KMS-11 (cell line): ENCODE results near the gene MYOT.
A peak's percentile ranks its signal among the peaks of the same experiment; 100 is the strongest.
"Not testable (repeated sequence)": the region's sequence is repeated elsewhere in the genome, so short reads cannot be mapped to it uniquely, and the experiment has no call there.

ENCODE experiments used
- H2AFZ ChIP-seq: fragments of 200-600 bp; sonication (generic); 2 replicates; pipeline ENCODE4 v1.6.1; 2016; ENCODE audit warnings: antibody characterized with exemption, mixed run types, low read depth
- H3K27ac ChIP-seq: fragments of 200-600 bp; sonication (generic); 2 replicates; pipeline ENCODE4 v1.6.1; 2016; ENCODE audit warnings: mild to moderate bottlenecking, mixed run types
- H3K27me3 ChIP-seq: fragments of 200-600 bp; sonication (generic); 2 replicates; pipeline ENCODE4 v1.6.1; 2017; ENCODE audit warnings: mild to moderate bottlenecking, low read depth, mixed run types, moderate library complexity; ENCODE audit not compliant: insufficient read depth
- H3K36me3 ChIP-seq: fragments of 200-600 bp; sonication (generic); 2 replicates; pipeline ENCODE4 v1.6.1; 2017; ENCODE audit warnings: mild to moderate bottlenecking, mixed run types; ENCODE audit not compliant: insufficient read depth
- H3K4me1 ChIP-seq: fragments of 200-600 bp; sonication (generic); 2 replicates; pipeline ENCODE4 v1.6.1; 2016; ENCODE audit warnings: mild to moderate bottlenecking, low read depth, mixed run types; ENCODE audit not compliant: poor library complexity, severe bottlenecking
- H3K4me2 ChIP-seq: fragments of 200-600 bp; sonication (generic); 2 replicates; pipeline ENCODE4 v1.7.0; 2016; ENCODE audit warnings: mild to moderate bottlenecking, mixed run types
- H3K4me3 ChIP-seq: fragments of 200-600 bp; sonication (generic); IDR thresholded peaks from 2 replicates; pipeline ENCODE4 v1.6.1; 2017; ENCODE audit warnings: low read depth, low read length, mixed read lengths; ENCODE audit not compliant: insufficient read depth
- H3K79me2 ChIP-seq: fragments of 200-600 bp; sonication (generic); 2 replicates; pipeline ENCODE4 v1.6.1; 2016; ENCODE audit warnings: low read depth, mixed run types; ENCODE audit not compliant: insufficient read depth
- H3K9ac ChIP-seq: fragments of 200-600 bp; sonication (generic); 2 replicates; pipeline ENCODE4 v1.6.1; 2016; ENCODE audit warnings: mild to moderate bottlenecking, mixed run types
- H4K20me1 ChIP-seq: fragments of 200-600 bp; sonication (generic); 2 replicates; pipeline ENCODE4 v1.6.1; 2016; ENCODE audit warnings: mild to moderate bottlenecking, mixed run types; ENCODE audit not compliant: insufficient read depth
- CTCF ChIP-seq: fragments of 200-600 bp; sonication (generic); conservative IDR thresholded peaks from 2 replicates; pipeline ENCODE4 v1.6.1; 2017; ENCODE audit warnings: low read depth, mild to moderate bottlenecking, antibody characterized with exemption, low read length, moderate library complexity, mixed read lengths

MYOT gene

DNA sequence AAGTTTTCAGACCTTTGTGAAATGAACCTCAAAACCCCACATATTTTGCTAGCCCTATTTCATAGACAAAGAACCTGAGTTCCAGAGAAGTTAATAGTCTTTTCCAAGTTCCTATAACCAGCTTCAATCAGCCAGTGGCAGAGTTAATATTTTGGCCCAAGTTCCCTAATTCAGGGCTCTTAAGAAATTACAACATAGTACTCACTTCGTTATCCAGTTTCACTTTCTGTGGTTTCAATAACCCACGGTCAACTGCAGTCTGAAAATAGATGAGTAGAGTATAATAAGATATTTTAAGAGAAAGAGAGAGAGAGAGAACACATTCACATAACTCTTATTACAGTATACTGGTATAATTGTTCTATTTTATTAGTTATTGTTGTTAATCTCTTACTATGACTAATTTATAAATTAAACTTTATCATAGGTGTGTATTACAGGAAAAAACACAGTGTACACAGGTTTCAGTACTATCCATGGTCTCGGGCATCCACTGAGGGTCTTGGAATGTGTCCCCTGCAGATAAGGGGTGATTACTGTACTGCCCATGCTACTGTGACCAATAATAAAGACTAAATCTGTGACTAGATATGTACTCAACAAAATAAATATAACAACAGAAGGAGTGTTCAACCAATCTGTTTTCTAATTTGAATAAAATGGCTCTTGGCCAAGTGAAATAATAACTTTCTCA is 9.3 kb upstream of the MYOT start:
- Histone ChIP-seq H3K4me2 (peak overlapping the region; percentile 62), H2AFZ (no peak overlapping the region), H3K27ac (no peak overlapping the region)

GRCh38 chr5:137858954-137859353 is 8.7 kb upstream of the MYOT start:
- TF ChIP-seq CTCF: no peak
- H2AFZ ChIP-seq: no peak overlapping the region
- H3K27me3 ChIP-seq: peaks cover 21% of the 10 kb centered on the region; the same call in 1 of the 2 replicates
- no peak overlapping the region for H3K9ac ChIP-seq
- H3K4me3 ChIP-seq: no peak overlapping the region
- no peak overlapping the region for H3K27ac ChIP-seq
- no peaks in the 10 kb centered on the region; the same call in 1 of the 2 replicates for H4K20me1 ChIP-seq
- peaks cover 33% of the 10 kb centered on the region for H3K4me1 ChIP-seq
- H3K4me2 ChIP-seq: peak overlapping the region; percentile 62; the same call in 1 of the 2 replicates
- no peaks in the 10 kb centered on the region for H3K36me3 ChIP-seq
- H3K79me2 ChIP-seq: no peaks in the 10 kb centered on the region

More for the DNA sequence above, 9.3 kb upstream of the MYOT start:
- no peak for TF ChIP-seq CTCF
- Histone ChIP-seq H3K79me2 (no peaks in the 10 kb centered on the region), H3K27me3 (peaks cover 21% of the 10 kb centered on the region; the same call in 1 of the 2 replicates), H3K36me3 (no peaks in the 10 kb centered on the region), H4K20me1 (no peaks in the 10 kb centered on the region; the same call in 1 of the 2 replicates), H3K9ac (no peak overlapping the region), H3K4me1 (peaks cover 33% of the 10 kb centered on the region), H3K4me3 (no peak overlapping the region)

DNA sequence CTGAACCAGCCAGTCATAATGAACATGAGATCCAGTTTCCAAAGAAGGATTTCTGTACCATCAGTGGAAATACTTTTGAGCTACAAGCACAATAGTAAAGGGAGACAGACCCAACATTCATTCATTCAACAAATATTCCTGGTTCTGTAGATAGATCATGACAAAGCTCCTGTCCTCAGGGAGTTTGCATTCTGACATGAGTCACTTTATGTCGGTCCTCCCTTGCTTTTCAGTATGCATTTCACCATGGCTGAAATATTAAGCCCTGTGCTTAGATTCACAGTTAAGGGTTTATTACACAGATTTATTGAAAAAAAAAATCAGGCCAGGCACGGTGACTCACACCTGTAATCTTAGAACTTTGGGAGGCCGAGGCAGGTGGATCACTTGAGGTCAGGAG is 5.4 kb upstream of the MYOT start:
- H3K4me3 ChIP-seq: no peak overlapping the region
- peaks cover 15% of the 10 kb centered on the region for H3K4me1 ChIP-seq
- H4K20me1 ChIP-seq: no peaks in the 10 kb centered on the region; the same call in 1 of the 2 replicates
- H3K79me2 ChIP-seq: no peaks in the 10 kb centered on the region
- peaks cover 9% of the 10 kb centered on the region; the same call in 1 of the 2 replicates for H3K27me3 ChIP-seq
- no peak overlapping the region for H3K9ac ChIP-seq
- H3K4me2 ChIP-seq: no peak overlapping the region
- H2AFZ ChIP-seq: no peak overlapping the region
- no peak for TF ChIP-seq CTCF
- H3K27ac ChIP-seq: no peak overlapping the region
- no peaks in the 10 kb centered on the region for H3K36me3 ChIP-seq

DNA sequence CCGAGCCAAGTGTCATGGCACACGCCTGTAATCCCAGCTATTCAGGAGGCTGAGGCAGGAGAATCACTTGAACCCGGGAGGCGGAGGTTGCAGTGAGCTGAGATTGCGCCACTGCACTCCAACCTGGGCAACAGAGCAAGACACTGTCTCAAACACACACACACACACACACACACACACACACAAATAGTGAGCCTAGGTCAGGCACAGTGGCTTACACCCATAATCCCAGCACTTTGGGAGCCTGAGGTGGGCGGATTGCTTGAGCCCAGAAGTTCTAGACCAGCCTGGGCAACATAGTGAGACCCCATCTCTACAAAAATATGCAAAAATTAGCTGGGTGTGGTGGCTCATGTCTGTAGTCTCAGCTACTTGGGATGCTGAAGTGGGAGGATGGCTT is 4.0 kb upstream of the MYOT start:
- not testable (repeated sequence) for H3K36me3 ChIP-seq, H3K27ac ChIP-seq, H3K27me3 ChIP-seq, H2AFZ ChIP-seq, H3K4me2 ChIP-seq, H3K79me2 ChIP-seq, H4K20me1 ChIP-seq, H3K4me1 ChIP-seq, H3K4me3 ChIP-seq, H3K9ac ChIP-seq
